Fibroblast of pulmonary artery (primary cell): ENCODE measurements around the gene CLEC17A.

Experiments used
- DNase-seq: peaks from one replicate; pipeline ENCODE4 v3.0.0-alpha.2; 2010; ENCODE audit warnings: low read depth
- H3K4me3 ChIP-seq: replicated peaks from 2 replicates; pipeline ENCODE4 v1.5.1; 2011; ENCODE audit warnings: low read depth, mild to moderate bottlenecking, control low read depth, low read length, moderate library complexity
- CTCF ChIP-seq: IDR thresholded peaks from 2 replicates; pipeline ENCODE4 v1.5.1; 2011; ENCODE audit warnings: mild to moderate bottlenecking, control low read depth, low read length, inconsistent platforms; ENCODE audit errors: missing control alignments

The CLEC17A gene

GRCh38 chr19:14629557-14629956, 46.7 kb downstream of the CLEC17A start:
- H3K4me3 ChIP-seq: no peak overlapping the region
- no peak for TF ChIP-seq CTCF
- DNase-seq: no peak

GRCh38 chr19:14632286-14632685, 49.4 kb downstream of the CLEC17A start:
- TF ChIP-seq CTCF: no peak
- no peak overlapping the region for H3K4me3 ChIP-seq
- peak; percentile 24 for DNase-seq

- TF ChIP-seq CTCF: no peak
- DNase-seq: no peak
- no peak overlapping the region for H3K4me3 ChIP-seq
These were observed 56.8 kb downstream of the CLEC17A start for GRCh38 chr19:14639536-14640277.

- no peak overlapping the region for H3K4me3 ChIP-seq
- TF ChIP-seq CTCF: no peak
- DNase-seq: no peak
These were observed 65.6 kb downstream of the CLEC17A start for GRCh38 chr19:14648506-14648905.

GRCh38 chr19:14649020-14649419, 66.1 kb downstream of the CLEC17A start:
- no peak overlapping the region for H3K4me3 ChIP-seq
- no peak for DNase-seq
- no peak for TF ChIP-seq CTCF

GRCh38 chr19:14650161-14650560, 67.3 kb downstream of the CLEC17A start:
- no peak for TF ChIP-seq CTCF
- no peak overlapping the region for H3K4me3 ChIP-seq
- DNase-seq: no peak
